Peyer's patch (tissue), 4 donors: ENCODE data around the gene ATP9B.

Experiments
- CTCF ChIP-seq, 6 experiments: fragments of 450-650 bp in 4 of 6; fragments of 200-600 bp in 2 of 6; sonication (generic) in 1 of 6; IDR thresholded peaks; one replicate each; pipeline ENCODE4 v1.5.1; 2017 to 2019; ENCODE audit warnings: antibody characterized with exemption in 6 of 6, mild to moderate bottlenecking in 3 of 6, moderate library complexity in 1 of 6
- POLR2A ChIP-seq, 2 donors: fragments of 450-650 bp; IDR thresholded peaks; one replicate each; pipeline ENCODE4 v1.5.1; 2017; ENCODE audit warnings: antibody characterized with exemption in 2 of 2, mild to moderate bottlenecking in 2 of 2, moderate library complexity in 2 of 2

GRCh38 chr18:79065802-79066201, 3.4 kb upstream of the ATP9B start:
- no peak for TF ChIP-seq POLR2A (IDR thresholded peaks at IDR 0.05)
- TF ChIP-seq CTCF (IDR thresholded peaks at IDR 0.05): no peak
